AG09309 (cell line): ENCODE results near the gene LPIN3.

Experiments used
- DNase-seq: peaks from one replicate; pipeline ENCODE4 v3.0.0-alpha.2; 2010; ENCODE audit warnings: low read depth
- H3K4me3 ChIP-seq: 2 replicates; pipeline ENCODE4 v1.5.1; 2011; ENCODE audit warnings: mild to moderate bottlenecking, low read depth, low read length, moderate library complexity; ENCODE audit not compliant: control insufficient read depth
- TF ChIP-seq, protein P1 (sequence below): IDR thresholded peaks from 2 replicates; pipeline ENCODE4 v1.5.1; 2011; ENCODE audit warnings: mild to moderate bottlenecking, low read depth, low read length, inconsistent platforms; ENCODE audit not compliant: insufficient read depth, control insufficient read depth; ENCODE audit errors: missing control alignments

Gene LPIN3

DNA sequence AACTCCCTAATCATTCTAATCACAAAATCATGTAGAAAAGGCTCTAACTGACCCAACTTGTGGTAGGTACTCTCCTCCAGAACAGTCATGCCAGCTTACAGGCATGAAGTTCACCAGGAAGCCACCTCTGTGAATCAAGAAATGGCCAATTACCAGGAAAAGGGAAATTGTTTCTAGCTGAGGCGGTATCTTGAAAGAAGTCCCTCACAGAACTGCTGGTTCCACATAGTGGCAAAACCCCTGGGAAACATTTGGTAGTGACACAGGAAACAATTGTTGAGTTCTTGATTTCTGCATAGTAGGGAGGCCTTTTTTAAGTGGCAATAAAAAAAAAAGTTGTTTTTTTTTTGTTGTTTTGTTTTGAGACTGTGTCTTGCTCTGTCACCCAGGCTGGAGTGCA, 19.6 kb upstream of the LPIN3 start:
- no peak for DNase-seq
- H3K4me3 ChIP-seq = no peak overlapping the region
- TF ChIP-seq, protein P1, sequence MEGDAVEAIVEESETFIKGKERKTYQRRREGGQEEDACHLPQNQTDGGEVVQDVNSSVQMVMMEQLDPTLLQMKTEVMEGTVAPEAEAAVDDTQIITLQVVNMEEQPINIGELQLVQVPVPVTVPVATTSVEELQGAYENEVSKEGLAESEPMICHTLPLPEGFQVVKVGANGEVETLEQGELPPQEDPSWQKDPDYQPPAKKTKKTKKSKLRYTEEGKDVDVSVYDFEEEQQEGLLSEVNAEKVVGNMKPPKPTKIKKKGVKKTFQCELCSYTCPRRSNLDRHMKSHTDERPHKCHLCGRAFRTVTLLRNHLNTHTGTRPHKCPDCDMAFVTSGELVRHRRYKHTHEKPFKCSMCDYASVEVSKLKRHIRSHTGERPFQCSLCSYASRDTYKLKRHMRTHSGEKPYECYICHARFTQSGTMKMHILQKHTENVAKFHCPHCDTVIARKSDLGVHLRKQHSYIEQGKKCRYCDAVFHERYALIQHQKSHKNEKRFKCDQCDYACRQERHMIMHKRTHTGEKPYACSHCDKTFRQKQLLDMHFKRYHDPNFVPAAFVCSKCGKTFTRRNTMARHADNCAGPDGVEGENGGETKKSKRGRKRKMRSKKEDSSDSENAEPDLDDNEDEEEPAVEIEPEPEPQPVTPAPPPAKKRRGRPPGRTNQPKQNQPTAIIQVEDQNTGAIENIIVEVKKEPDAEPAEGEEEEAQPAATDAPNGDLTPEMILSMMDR = no peak

GRCh38 chr20:41327178-41327577, 13.4 kb upstream of the LPIN3 start:
- H3K4me3 ChIP-seq = no peak overlapping the region
- no peak for DNase-seq
- TF ChIP-seq, protein P1 = no peak

- TF ChIP-seq, protein P1 = no peak
- DNase-seq = peak; percentile 97
- H3K4me3 ChIP-seq = peak overlapping the region; percentile 5
These were observed 10.9 kb upstream of the LPIN3 start for GRCh38 chr20:41329435-41330342.

GRCh38 chr20:41330343-41330720, 10.3 kb upstream of the LPIN3 start:
- TF ChIP-seq, protein P1 = no peak
- no peak overlapping the region for H3K4me3 ChIP-seq
- no peak for DNase-seq

GRCh38 chr20:41330941-41331340, 9.7 kb upstream of the LPIN3 start:
- no peak overlapping the region for H3K4me3 ChIP-seq

GRCh38 chr20:41331731-41332130, 8.9 kb upstream of the LPIN3 start:
- TF ChIP-seq, protein P1 = no peak
- no peak for DNase-seq
- no peak overlapping the region for H3K4me3 ChIP-seq

More at GRCh38 chr20:41330941-41331340, 9.7 kb upstream of the LPIN3 start:
- TF ChIP-seq, protein P1 = no peak
- no peak for DNase-seq
